GM12873 (cell line): ENCODE data around the gene AEBP1.

Experiments
- TF ChIP-seq, protein P1 (sequence below): IDR thresholded peaks from 2 replicates; pipeline ENCODE4 v1.5.1; 2012; ENCODE audit warnings: low read depth, mild to moderate bottlenecking, moderate library complexity, low read length, control low read depth; ENCODE audit not compliant: insufficient read depth; ENCODE audit errors: missing control alignments

AEBP1 gene

DNA sequence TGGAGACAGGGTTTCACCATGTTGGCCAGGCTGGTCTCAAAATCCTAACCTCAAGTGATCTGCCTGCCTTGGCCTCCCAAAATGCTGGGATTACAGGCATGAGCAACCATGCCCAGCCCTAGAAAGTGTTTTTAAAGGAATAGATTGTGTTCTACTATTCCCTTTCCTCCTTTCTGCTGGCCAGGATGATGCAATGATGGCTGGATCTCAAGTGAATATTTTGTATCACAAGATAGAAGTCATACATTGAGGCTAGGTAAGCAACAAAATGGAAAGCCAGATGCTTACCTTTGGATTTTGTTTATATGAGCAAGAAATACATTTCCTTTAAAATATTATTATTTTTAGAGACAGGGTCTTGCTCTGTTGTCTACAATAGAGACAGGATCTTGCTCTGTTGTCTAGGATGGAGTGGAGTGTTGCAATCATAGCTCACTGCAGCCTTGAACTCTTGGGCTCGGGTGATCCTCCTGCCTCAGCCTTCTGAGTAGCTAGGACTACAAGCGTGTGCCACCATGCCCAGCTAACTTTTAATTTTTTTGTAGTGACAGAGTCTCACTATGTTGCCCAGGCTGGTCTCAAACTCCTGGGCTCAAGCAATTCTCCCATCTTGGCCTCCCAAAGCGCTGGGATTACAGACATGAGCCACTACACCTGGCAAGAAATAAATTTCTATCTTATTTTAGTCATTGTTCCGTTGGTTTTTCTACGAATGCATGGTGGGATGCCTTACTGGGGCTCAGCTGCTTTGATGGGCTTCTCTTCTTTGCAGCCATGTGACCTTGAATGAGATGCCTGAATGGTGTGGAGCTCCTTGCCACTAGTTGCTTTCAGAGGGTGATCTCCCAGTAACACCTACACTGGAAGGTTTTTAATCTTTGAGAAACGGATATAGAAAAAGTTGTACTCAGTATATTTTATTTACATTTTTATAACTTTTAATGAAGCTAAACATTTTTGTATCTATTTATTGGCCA, 5.8 kb upstream of the AEBP1 start:
- TF ChIP-seq, protein P1, sequence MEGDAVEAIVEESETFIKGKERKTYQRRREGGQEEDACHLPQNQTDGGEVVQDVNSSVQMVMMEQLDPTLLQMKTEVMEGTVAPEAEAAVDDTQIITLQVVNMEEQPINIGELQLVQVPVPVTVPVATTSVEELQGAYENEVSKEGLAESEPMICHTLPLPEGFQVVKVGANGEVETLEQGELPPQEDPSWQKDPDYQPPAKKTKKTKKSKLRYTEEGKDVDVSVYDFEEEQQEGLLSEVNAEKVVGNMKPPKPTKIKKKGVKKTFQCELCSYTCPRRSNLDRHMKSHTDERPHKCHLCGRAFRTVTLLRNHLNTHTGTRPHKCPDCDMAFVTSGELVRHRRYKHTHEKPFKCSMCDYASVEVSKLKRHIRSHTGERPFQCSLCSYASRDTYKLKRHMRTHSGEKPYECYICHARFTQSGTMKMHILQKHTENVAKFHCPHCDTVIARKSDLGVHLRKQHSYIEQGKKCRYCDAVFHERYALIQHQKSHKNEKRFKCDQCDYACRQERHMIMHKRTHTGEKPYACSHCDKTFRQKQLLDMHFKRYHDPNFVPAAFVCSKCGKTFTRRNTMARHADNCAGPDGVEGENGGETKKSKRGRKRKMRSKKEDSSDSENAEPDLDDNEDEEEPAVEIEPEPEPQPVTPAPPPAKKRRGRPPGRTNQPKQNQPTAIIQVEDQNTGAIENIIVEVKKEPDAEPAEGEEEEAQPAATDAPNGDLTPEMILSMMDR: no peak

GRCh38 chr7:44099669-44100068, 4.5 kb upstream of the AEBP1 start:
- TF ChIP-seq, protein P1: no peak

- TF ChIP-seq, protein P1: no peak
Measured at GRCh38 chr7:44100458-44101302, 3.5 kb upstream of the AEBP1 start.

- TF ChIP-seq, protein P1: no peak
Measured at GRCh38 chr7:44101303-44101965, 2.7 kb upstream of the AEBP1 start.

DNA sequence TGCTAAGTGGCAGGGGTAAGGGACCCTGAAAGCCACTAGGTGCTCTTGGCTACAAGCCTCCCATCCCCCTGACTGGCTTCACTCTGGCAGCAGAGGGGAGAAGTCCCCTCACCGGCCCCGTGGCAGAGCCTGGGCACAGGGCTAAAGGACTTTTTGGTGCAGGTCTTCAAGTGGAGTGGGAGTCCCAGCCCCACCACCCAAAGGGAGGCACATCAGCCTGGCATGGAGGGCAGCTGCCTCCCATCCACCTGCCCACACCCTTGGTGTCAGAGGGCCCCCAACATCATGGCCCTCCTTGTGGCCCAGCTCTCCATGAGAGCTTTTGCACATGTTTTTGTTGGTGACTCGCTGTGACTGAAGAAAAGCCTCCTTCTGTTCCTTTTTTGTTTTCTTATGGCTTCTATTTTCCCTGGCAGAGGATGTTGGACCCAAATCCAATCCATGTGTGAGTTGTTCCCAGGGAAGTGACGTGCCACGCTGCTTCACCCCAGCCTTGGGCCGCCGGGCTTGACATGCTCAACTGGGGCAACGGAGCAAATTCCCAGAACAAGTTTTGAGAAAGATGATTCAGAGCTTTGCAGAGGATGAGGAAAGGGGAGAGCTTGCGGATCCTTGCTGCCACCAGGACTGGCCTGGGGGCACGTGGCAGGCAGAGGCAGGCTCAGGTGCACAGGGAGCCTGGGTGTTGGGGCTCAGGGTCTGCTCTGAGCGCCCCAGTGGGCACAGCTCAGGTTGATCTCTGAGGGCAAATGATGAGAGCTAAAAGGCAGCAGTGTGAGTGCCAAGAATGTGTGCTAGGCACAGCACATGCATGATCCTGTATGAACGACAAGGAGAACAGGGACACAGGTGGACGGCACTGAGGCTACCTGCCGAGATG, 1.9 kb upstream of the AEBP1 start:
- TF ChIP-seq, protein P1: no peak

DNA sequence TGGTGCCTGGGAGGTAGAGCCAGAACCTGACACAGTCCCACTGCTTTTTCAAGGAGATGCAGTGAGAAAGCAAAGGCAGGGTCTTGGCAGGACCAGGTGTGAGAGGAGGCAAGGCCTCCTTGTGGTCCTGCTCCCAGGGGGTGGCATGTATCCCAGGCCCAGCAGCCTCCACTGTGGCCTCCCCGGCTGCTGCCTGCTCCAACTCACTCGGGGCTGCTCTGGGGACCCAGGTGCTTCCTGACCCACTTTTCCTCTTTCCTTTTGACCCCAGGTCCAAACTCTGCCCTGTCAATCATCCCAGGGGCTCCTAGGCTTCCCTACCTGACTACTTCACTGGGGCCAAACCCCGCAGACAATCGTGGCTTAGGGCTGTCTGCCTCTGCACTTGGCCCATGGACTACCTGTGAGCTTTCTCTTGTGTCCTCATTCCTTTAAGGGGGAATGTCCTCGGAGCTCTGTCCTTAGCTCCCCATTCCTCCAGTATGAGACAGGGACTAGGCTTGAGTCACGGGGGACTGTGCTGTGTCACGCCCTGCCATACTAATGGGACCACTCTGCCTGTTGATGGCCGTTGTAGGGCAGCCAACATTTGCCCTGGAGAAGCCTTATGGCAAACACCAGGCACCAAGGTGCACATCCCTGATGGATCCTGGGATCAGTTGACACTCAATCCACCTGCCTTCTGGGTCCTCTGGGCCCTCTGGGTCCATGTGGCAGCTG, 1.1 kb upstream of the AEBP1 start:
- TF ChIP-seq, protein P1: no peak
